MV-4-11 (cell line): ENCODE data around the gene WWOX.
"Not testable (repeated sequence)": the region's sequence is repeated elsewhere in the genome, so short reads cannot be mapped to it uniquely, and the experiment has no call there.

Source experiments
- DNase-seq: peaks from one replicate; lab custom pipeline; 2025; lab: John Stamatoyannopoulos, UW

WWOX gene

GRCh38 chr16:78690510-78690909, 591.1 kb downstream of the WWOX start:
- no peak for DNase-seq

- DNase-seq, result not testable (repeated sequence)
These were observed 592.3 kb downstream of the WWOX start for GRCh38 chr16:78691746-78692145.

GRCh38 chr16:78693496-78693895, 594.0 kb downstream of the WWOX start:
- no peak for DNase-seq

- DNase-seq, result no peak
These were observed 595.0 kb downstream of the WWOX start for GRCh38 chr16:78694414-78694813.

- DNase-seq, result no peak
These were observed 595.9 kb downstream of the WWOX start for GRCh38 chr16:78695391-78695790.

GRCh38 chr16:78696797-78697196, 597.3 kb downstream of the WWOX start:
- DNase-seq, result no peak

- DNase-seq, result no peak
These were observed 598.0 kb downstream of the WWOX start for GRCh38 chr16:78697426-78697825.

GRCh38 chr16:78703936-78704335, 604.5 kb downstream of the WWOX start:
- DNase-seq, result no peak

GRCh38 chr16:78704416-78704815, 605.0 kb downstream of the WWOX start:
- no peak for DNase-seq

- peak; percentile 9 for DNase-seq
These were observed 606.2 kb downstream of the WWOX start for GRCh38 chr16:78705694-78706093.

GRCh38 chr16:78706637-78707036, 607.2 kb downstream of the WWOX start:
- no peak for DNase-seq

- no peak for DNase-seq
These were observed 609.9 kb downstream of the WWOX start for GRCh38 chr16:78709137-78709884.

- DNase-seq, result no peak
These were observed 615.7 kb downstream of the WWOX start for GRCh38 chr16:78715106-78715505.

GRCh38 chr16:78715673-78716072, 616.2 kb downstream of the WWOX start:
- DNase-seq, result no peak

GRCh38 chr16:78718141-78718540, 618.7 kb downstream of the WWOX start:
- no peak for DNase-seq

GRCh38 chr16:78720416-78720815, 621.0 kb downstream of the WWOX start:
- DNase-seq, result no peak

- DNase-seq, result no peak
These were observed 628.1 kb downstream of the WWOX start for GRCh38 chr16:78727536-78727935.

GRCh38 chr16:78729687-78730086, 630.2 kb downstream of the WWOX start:
- peak; percentile 22 for DNase-seq

- no peak for DNase-seq
These were observed 632.3 kb downstream of the WWOX start for GRCh38 chr16:78731785-78732184.

GRCh38 chr16:78732696-78733095, 633.2 kb downstream of the WWOX start:
- peak; percentile 13 for DNase-seq

- no peak for DNase-seq
These were observed 635.9 kb downstream of the WWOX start for GRCh38 chr16:78735337-78735736.

- no peak for DNase-seq
These were observed 638.2 kb downstream of the WWOX start for GRCh38 chr16:78737630-78738029.

- no peak for DNase-seq
These were observed 639.1 kb downstream of the WWOX start for GRCh38 chr16:78738557-78738956.

- no peak for DNase-seq
These were observed 640.8 kb downstream of the WWOX start for GRCh38 chr16:78740269-78740668.
